ENCODE results near the gene NPNT.

The NPNT gene

GRCh38 chr4:105969575-105969974 is 74.3 kb downstream of the NPNT start:
- H3K4me3 ChIP-seq (ENCODE audit: low read depth, low read length): no peak overlapping the region
- no peak for TF ChIP-seq CTCF (IDR thresholded peaks at IDR 0.05; ENCODE audit: low read depth, low read length)

- H3K4me3 ChIP-seq (ENCODE audit: low read depth, low read length): no peak overlapping the region
- no peak for TF ChIP-seq CTCF (IDR thresholded peaks at IDR 0.05; ENCODE audit: low read depth, low read length)
Observed at GRCh38 chr4:105970371-105970770, 75.1 kb downstream of the NPNT start.

- H3K4me3 ChIP-seq (ENCODE audit: low read depth, low read length): no peak overlapping the region
- TF ChIP-seq CTCF (IDR thresholded peaks at IDR 0.05; ENCODE audit: low read depth, low read length): no peak
Observed at GRCh38 chr4:105971036-105971435, 75.8 kb downstream of the NPNT start.

GRCh38 chr4:105972946-105973621 is 77.8 kb downstream of the NPNT start:
- H3K4me3 ChIP-seq (ENCODE audit: low read depth, low read length): no peak overlapping the region
- TF ChIP-seq CTCF (IDR thresholded peaks at IDR 0.05; ENCODE audit: low read depth, low read length): no peak

GRCh38 chr4:105976915-105977314 is 81.6 kb downstream of the NPNT start:
- H3K4me3 ChIP-seq (ENCODE audit: low read depth, low read length): no peak overlapping the region
- TF ChIP-seq CTCF (IDR thresholded peaks at IDR 0.05; ENCODE audit: low read depth, low read length): no peak

- no peak overlapping the region for H3K4me3 ChIP-seq (ENCODE audit: low read depth, low read length)
- TF ChIP-seq CTCF (IDR thresholded peaks at IDR 0.05; ENCODE audit: low read depth, low read length): no peak
Observed at GRCh38 chr4:105978684-105979296, 83.5 kb downstream of the NPNT start.

GRCh38 chr4:105979506-105979905 is 84.2 kb downstream of the NPNT start:
- no peak for TF ChIP-seq CTCF (IDR thresholded peaks at IDR 0.05; ENCODE audit: low read depth, low read length)

More at GRCh38 chr4:105979506-105979905, 84.2 kb downstream of the NPNT start:
- H3K4me3 ChIP-seq (ENCODE audit: low read depth, low read length): no peak overlapping the region
